ENCODE measurements around the gene CALCR.

- no peak for TF ChIP-seq CTCF (conservative IDR thresholded peaks at IDR 0.05; ENCODE audit: low read length)
- TF ChIP-seq EZH2phosphoT487 (IDR thresholded peaks at IDR 0.05; ENCODE audit: borderline replicate concordance, low read depth, low read length) = no peak
Observed at GRCh38 chr7:93476491-93477344, 97.8 kb downstream of the CALCR start.
